ENCODE data around the gene POLR3GL. TPM values are rescaled to one million over a fixed set of nuclear protein-coding genes. Genes with fewer than 3 reads are reported as not detected.

The POLR3GL gene
- total RNA-seq, 2 experiments from 2014 or later: 19.8 to 27.3 TPM

DNA sequence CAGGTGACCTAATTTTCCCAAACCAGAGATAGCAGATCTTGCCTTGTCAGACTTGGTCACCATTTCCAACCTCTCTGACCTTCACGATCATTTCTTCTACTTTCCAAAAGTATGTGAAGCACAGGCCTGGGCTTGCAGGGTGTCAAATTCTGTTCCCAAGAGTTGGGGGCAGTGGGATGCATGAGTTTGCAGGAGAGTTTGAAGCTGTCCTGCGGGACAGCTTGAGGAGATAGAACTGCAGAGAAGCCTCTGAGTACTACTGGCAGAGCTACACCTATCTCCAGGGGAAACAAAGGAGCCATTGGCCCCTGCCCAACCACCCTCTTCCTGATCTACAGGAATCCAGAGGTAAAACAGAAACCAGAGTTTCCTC is 20.6 kb downstream of the POLR3GL start:
- BruUV-seq (replicated peaks): no TSS peak
- H3K4me2 ChIP-seq (ENCODE audit: low read length): peak overlapping the region; percentile 23; the same call in 1 of the 2 replicates
- ChIA-PET CTCF (ENCODE audit: unreplicated experiment) (no interaction called here), POLR2A (interaction anchor here (0.9 to 2.3 kb wide), 2 partner anchors 11 to 20 kb away, joined by 3 to 11 read pairs; partner anchors contain the start of genes POLR3GL and TXNIP)
- H3K79me2 ChIP-seq (ENCODE audit: insufficient read depth, low read depth, low read length): no peaks in the 10 kb centered on the region
- H3K36me3 ChIP-seq (ENCODE audit: insufficient read depth, low read length): no peaks in the 10 kb centered on the region
- no peaks in the 10 kb centered on the region for H3K9me2 ChIP-seq (ENCODE audit: insufficient read depth, low read length)
- peak overlapping the region; percentile 79 for H2AFZ ChIP-seq (ENCODE audit: low read length)
- H3K27ac ChIP-seq (ENCODE audit: low read depth, low read length, poor library complexity, severe bottlenecking): peak overlapping the region; percentile 24
- no peak overlapping the region for H3K4me3 ChIP-seq (ENCODE audit: low read depth, low read length, poor library complexity, severe bottlenecking)
- intact Hi-C loops (cut with micrococcal nuclease; ENCODE audit: unreplicated experiment): no loop called here
- no peak for DNase-seq (ENCODE audit: low spot score)
- H3K4me1 ChIP-seq (ENCODE audit: insufficient read depth, low read length, poor library complexity, severe bottlenecking): peaks cover 67% of the 10 kb centered on the region
- no peaks in the 10 kb centered on the region for H4K20me1 ChIP-seq (ENCODE audit: insufficient read depth, low read length)
- H3K9me3 ChIP-seq (ENCODE audit: low read length): no peaks in the 10 kb centered on the region
- no peak for TF ChIP-seq EZH2phosphoT487 (IDR thresholded peaks at IDR 0.05; ENCODE audit: borderline replicate concordance, low read depth, low read length)
- TF ChIP-seq, protein P1, sequence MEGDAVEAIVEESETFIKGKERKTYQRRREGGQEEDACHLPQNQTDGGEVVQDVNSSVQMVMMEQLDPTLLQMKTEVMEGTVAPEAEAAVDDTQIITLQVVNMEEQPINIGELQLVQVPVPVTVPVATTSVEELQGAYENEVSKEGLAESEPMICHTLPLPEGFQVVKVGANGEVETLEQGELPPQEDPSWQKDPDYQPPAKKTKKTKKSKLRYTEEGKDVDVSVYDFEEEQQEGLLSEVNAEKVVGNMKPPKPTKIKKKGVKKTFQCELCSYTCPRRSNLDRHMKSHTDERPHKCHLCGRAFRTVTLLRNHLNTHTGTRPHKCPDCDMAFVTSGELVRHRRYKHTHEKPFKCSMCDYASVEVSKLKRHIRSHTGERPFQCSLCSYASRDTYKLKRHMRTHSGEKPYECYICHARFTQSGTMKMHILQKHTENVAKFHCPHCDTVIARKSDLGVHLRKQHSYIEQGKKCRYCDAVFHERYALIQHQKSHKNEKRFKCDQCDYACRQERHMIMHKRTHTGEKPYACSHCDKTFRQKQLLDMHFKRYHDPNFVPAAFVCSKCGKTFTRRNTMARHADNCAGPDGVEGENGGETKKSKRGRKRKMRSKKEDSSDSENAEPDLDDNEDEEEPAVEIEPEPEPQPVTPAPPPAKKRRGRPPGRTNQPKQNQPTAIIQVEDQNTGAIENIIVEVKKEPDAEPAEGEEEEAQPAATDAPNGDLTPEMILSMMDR (conservative IDR thresholded peaks at IDR 0.05; ENCODE audit: low read length): no peak

DNA sequence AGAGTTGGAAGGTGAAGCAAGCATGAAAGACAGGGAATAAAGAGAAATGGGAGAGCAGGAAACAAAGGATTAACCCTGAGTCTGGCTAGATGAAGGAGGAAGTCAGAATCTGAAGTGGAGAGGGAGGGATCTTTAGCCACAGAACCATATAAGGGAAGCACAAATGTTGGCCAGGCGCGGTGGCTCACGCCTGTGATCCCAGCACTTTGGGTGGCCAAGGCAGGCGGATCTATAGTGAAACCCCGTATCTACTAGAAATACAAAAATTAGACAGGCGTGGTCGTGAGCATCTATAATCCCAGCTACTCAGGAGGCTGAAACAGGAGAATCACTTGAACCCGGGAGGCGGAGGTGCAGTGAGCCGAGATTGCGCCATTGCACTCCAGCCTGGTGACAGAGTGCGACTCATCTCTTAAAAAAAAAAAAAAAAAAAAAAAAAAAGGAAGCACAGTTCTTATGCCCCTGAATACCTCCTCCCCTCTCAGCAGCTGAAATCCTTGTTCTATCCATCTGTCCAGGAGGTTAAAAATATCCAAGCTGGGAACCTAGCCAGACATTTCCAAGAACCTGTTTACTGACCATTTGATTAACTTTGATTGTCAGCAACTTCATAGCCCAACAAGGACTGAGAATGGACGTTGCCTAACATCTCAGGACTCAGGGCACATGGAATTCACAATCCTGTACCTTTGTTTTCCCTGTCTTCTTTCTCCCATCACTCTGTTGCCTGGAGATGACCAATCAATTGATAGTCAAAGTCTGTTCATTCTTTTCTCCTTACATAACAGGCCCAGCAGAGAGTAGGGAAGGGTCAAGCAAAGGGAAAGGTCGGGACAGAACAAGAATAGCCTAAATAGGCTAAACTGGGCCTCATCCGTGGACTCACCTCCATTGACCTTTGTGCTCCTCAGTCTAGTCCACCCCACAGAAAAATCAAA is 21.3 kb downstream of the POLR3GL start:
- DNase-seq (ENCODE audit: low spot score): no peak
- intact Hi-C loops (cut with micrococcal nuclease; ENCODE audit: unreplicated experiment): no loop called here
- BruUV-seq (replicated peaks): no TSS peak

More for the DNA sequence above, 21.3 kb downstream of the POLR3GL start:
- Histone ChIP-seq H3K36me3 (ENCODE audit: insufficient read depth, low read length) (no peaks in the 10 kb centered on the region), H3K9me2 (ENCODE audit: insufficient read depth, low read length) (no peaks in the 10 kb centered on the region), H3K9me3 (ENCODE audit: low read length) (no peaks in the 10 kb centered on the region), H3K4me1 (ENCODE audit: insufficient read depth, low read length, poor library complexity, severe bottlenecking) (peaks cover 60% of the 10 kb centered on the region), H4K20me1 (ENCODE audit: insufficient read depth, low read length) (no peaks in the 10 kb centered on the region), H3K79me2 (ENCODE audit: insufficient read depth, low read depth, low read length) (no peaks in the 10 kb centered on the region), H2AFZ (ENCODE audit: low read length) (peak overlapping the region; percentile 79), H3K4me2 (ENCODE audit: low read length) (peak overlapping the region; percentile 23; the same call in 1 of the 2 replicates), H3K27ac (ENCODE audit: low read depth, low read length, poor library complexity, severe bottlenecking) (no peak overlapping the region), H3K4me3 (ENCODE audit: low read depth, low read length, poor library complexity, severe bottlenecking) (no peak overlapping the region)
- ChIA-PET CTCF (ENCODE audit: unreplicated experiment) (no interaction called here), POLR2A (interaction anchor here (0.6 to 2.3 kb wide), 3 partner anchors 11 to 39 kb away, joined by 3 to 11 read pairs (median 5); partner anchors contain the start of gene TXNIP)
- TF ChIP-seq EZH2phosphoT487 (IDR thresholded peaks at IDR 0.05; ENCODE audit: borderline replicate concordance, low read depth, low read length): no peak
- TF ChIP-seq, protein P1 (conservative IDR thresholded peaks at IDR 0.05; ENCODE audit: low read length): no peak
